DND-41 (cell line): ENCODE results near the gene PURA.

Source experiments
- ATAC-seq: fragments of 200-7000 bp; cut with Tn5 transposase; 3 replicates; pipeline ENCODE4 v1.9.1; 2021; ENCODE audit warnings: low read depth; ENCODE audit not compliant: insufficient read depth
- DNase-seq: peaks from one replicate; pipeline ENCODE4 v3.0.0-alpha.2; 2020
- H2AFZ ChIP-seq: 2 replicates; pipeline ENCODE4 v1.6.0; 2012; ENCODE audit warnings: low read depth, low read length
- H3K27ac ChIP-seq: 2 replicates; pipeline ENCODE4 v1.5.1; 2012; ENCODE audit warnings: low read length, inconsistent platforms
- H3K27me3 ChIP-seq: fragments of 200-600 bp; sonication (generic); 2 replicates; pipeline ENCODE4 v1.6.0; 2012; ENCODE audit warnings: low read length, mild to moderate bottlenecking, inconsistent platforms; ENCODE audit not compliant: insufficient read depth, poor library complexity
- H3K36me3 ChIP-seq: 2 replicates; pipeline ENCODE4 v1.5.1; 2012; ENCODE audit warnings: low read length, inconsistent platforms; ENCODE audit not compliant: insufficient read depth
- H3K4me1 ChIP-seq: 2 replicates; pipeline ENCODE4 v1.5.1; 2012; ENCODE audit warnings: mild to moderate bottlenecking, low read length; ENCODE audit not compliant: insufficient read depth
- H3K4me2 ChIP-seq: 2 replicates; pipeline ENCODE4 v1.6.0; 2012; ENCODE audit warnings: mild to moderate bottlenecking, moderate library complexity, low read length, inconsistent platforms; ENCODE audit not compliant: insufficient read depth
- H3K4me3 ChIP-seq, 2 experiments: fragments of 200-600 bp in 1 of 2; shearing (Covaris generic) in 1 of 2; 2 replicates each; pipeline ENCODE4 v1.5.1; 2012 to 2016; ENCODE audit warnings: inconsistent platforms in 2 of 2, low read length in 2 of 2, mild to moderate bottlenecking in 2 of 2, low read depth in 1 of 2, moderate library complexity in 1 of 2
- H3K79me2 ChIP-seq: 2 replicates; pipeline ENCODE4 v1.6.0; 2012; ENCODE audit warnings: low read length, inconsistent platforms; ENCODE audit not compliant: insufficient read depth
- H3K9ac ChIP-seq: 2 replicates; pipeline ENCODE4 v1.6.0; 2012; ENCODE audit warnings: low read depth, mild to moderate bottlenecking, inconsistent platforms, low read length, moderate library complexity
- H3K9me3 ChIP-seq: 2 replicates; pipeline ENCODE4 v1.5.1; 2012; ENCODE audit warnings: low read length, moderate library complexity, mild to moderate bottlenecking, inconsistent platforms; ENCODE audit not compliant: insufficient read depth, severe bottlenecking
- H4K20me1 ChIP-seq: 2 replicates; pipeline ENCODE4 v1.6.0; 2012; ENCODE audit warnings: low read length; ENCODE audit not compliant: insufficient read depth
- CTCF ChIP-seq: IDR thresholded peaks from 2 replicates; pipeline ENCODE4 v1.5.1; 2012; ENCODE audit warnings: borderline replicate concordance, low read length, moderate library complexity, mild to moderate bottlenecking; ENCODE audit not compliant: poor library complexity, severe bottlenecking; ENCODE audit errors: extremely low read depth
- EZH2 ChIP-seq: IDR thresholded peaks from 3 replicates; pipeline ENCODE4 v1.6.1; 2012; ENCODE audit warnings: borderline replicate concordance, low read depth, mild to moderate bottlenecking, moderate library complexity, low read length, inconsistent platforms; ENCODE audit not compliant: severe bottlenecking

The PURA gene

GRCh38 chr5:140142246-140142645 lies 28.3 kb downstream of the PURA start:
- H3K4me1 ChIP-seq = no peaks in the 10 kb centered on the region
- H3K4me2 ChIP-seq = no peak overlapping the region
- no peaks in the 10 kb centered on the region for H3K9me3 ChIP-seq
- no peak overlapping the region for H3K9ac ChIP-seq
- DNase-seq (no peak), ATAC-seq (no peak)
- TF ChIP-seq CTCF = no peak
- no peak for TF ChIP-seq EZH2
- H3K27me3 ChIP-seq = no peaks in the 10 kb centered on the region
- H3K27ac ChIP-seq = no peak overlapping the region
- no peaks in the 10 kb centered on the region for H3K79me2 ChIP-seq
- no peaks in the 10 kb centered on the region for H3K36me3 ChIP-seq
- no peak overlapping the region for H3K4me3 ChIP-seq
- H2AFZ ChIP-seq = no peak overlapping the region
- peaks cover 26% of the 10 kb centered on the region for H4K20me1 ChIP-seq

- Histone ChIP-seq H3K4me3 (no peak overlapping the region), H3K79me2 (no peaks in the 10 kb centered on the region), H3K9me3 (no peaks in the 10 kb centered on the region), H2AFZ (no peak overlapping the region), H3K36me3 (no peaks in the 10 kb centered on the region), H3K4me2 (no peak overlapping the region), H4K20me1 (peaks cover 29% of the 10 kb centered on the region), H3K27ac (no peak overlapping the region), H3K27me3 (no peaks in the 10 kb centered on the region), H3K9ac (no peak overlapping the region), H3K4me1 (no peaks in the 10 kb centered on the region)
- TF ChIP-seq CTCF (no peak), EZH2 (no peak)
- DNase-seq = no peak
- no peak for ATAC-seq
These were observed 28.9 kb downstream of the PURA start for GRCh38 chr5:140142856-140143255.

- Histone ChIP-seq H3K79me2 (no peaks in the 10 kb centered on the region), H3K4me2 (no peak overlapping the region), H3K9me3 (no peaks in the 10 kb centered on the region), H3K36me3 (no peaks in the 10 kb centered on the region), H3K4me1 (no peaks in the 10 kb centered on the region), H3K4me3 (no peak overlapping the region), H3K9ac (no peak overlapping the region), H3K27ac (no peak overlapping the region), H3K27me3 (no peaks in the 10 kb centered on the region), H2AFZ (no peak overlapping the region), H4K20me1 (peaks cover 27% of the 10 kb centered on the region)
- ATAC-seq = peak; percentile 39; the same call in 2 of the 3 replicates
- no peak for DNase-seq
- TF ChIP-seq CTCF = no peak
- no peak for TF ChIP-seq EZH2
These were observed 29.8 kb downstream of the PURA start for GRCh38 chr5:140143521-140144258.

- H3K27me3 ChIP-seq = no peaks in the 10 kb centered on the region
- no peak overlapping the region for H3K4me3 ChIP-seq
- H3K9me3 ChIP-seq = no peaks in the 10 kb centered on the region
- H4K20me1 ChIP-seq = peaks cover 31% of the 10 kb centered on the region
- no peak overlapping the region for H3K27ac ChIP-seq
- no peaks in the 10 kb centered on the region for H3K4me1 ChIP-seq
- H3K79me2 ChIP-seq = no peaks in the 10 kb centered on the region
- TF ChIP-seq EZH2 (no peak), CTCF (no peak)
- H3K36me3 ChIP-seq = no peaks in the 10 kb centered on the region
- ATAC-seq (no peak), DNase-seq (no peak)
- no peak overlapping the region for H3K9ac ChIP-seq
- H3K4me2 ChIP-seq = no peak overlapping the region
- H2AFZ ChIP-seq = no peak overlapping the region
These were observed 31.3 kb downstream of the PURA start for GRCh38 chr5:140145256-140145655.
